GM19099 (cell line): Measurements from ENCODE around the gene C20orf141.

ENCODE experiments used
- POLR2A ChIP-seq: IDR thresholded peaks from 3 replicates; pipeline ENCODE4 v1.6.1; 2011; ENCODE audit warnings: low read depth; ENCODE audit not compliant: insufficient read length; ENCODE audit errors: extremely low read depth

The C20orf141 gene

GRCh38 chr20:2809690-2810089 is 5.1 kb upstream of the C20orf141 start:
- no peak for TF ChIP-seq POLR2A

DNA sequence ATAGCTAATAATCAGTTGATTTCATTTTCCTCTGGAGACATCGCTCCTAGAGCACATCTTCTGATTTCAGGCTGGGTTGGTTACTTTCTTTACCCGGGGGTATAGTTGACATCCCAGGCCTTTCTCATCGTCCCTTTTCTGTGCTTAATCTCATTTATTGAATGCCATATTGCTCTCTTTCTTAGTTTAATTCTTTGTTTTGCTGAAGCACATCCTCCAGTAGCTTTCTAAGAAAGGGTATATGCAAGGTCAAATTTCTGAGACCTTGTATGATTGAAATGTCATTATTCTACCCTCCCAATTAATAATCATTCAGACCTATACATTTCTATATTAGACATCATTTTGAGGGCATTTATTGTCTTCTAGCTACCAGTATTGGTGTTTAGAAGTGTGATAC is 2.6 kb upstream of the C20orf141 start:
- no peak for TF ChIP-seq POLR2A

DNA sequence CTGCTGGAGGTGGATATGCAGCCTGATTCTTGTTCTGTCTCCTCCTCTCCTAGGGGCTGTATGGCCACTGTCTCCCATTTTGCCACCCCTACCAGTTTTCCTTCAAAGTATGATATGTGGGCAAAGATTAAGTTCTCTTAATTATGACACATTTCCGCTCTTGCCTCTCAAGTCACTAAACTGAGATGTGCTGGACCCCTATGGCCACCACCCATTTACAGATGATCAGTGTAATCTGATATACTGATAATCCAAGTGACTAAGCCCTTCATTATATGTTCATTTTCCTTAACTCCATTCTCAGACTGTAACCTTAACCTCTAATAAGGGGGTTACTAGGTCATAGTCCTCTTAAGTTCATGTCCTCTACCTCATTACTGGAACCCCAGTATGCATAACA is 711 bp upstream of the C20orf141 start:
- TF ChIP-seq POLR2A = no peak

GRCh38 chr20:2815242-2815900 is 584 bp downstream of the C20orf141 start:
- TF ChIP-seq POLR2A = no peak

DNA sequence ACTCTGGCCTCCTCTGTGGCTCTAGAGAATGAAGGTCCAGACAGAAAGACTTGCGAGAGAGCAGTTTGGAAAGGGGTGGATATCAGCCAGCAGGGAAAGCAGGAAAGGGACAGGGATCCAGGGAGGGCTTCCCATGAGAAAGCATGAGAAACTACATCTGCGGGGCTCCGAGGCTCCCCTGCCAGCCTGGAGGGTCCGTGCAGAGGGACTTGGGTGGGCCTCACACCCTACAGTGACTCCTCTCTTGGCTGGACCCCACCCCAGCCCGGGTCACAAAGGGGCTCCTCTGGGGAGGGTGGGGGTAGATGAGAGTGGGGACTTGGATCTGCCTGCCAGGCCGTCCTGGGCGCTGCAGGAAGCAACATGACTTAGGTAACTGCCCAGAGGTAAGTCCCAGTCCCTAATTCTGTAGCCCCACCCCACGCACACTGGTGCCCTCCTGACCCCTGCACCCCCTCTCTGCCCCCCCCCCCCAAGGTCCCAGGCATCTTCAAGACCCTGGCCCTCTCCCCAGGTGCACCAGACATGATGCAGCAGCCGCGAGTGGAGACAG is 1.3 kb downstream of the C20orf141 start, which contains the start of gene TMEM239:
Gene TMEM239, plus strand, starts transcription at position 335 of the 553 bp plus-strand sequence. Its CDS starts 191 bp downstream, at position 526.
- no peak for TF ChIP-seq POLR2A

DNA sequence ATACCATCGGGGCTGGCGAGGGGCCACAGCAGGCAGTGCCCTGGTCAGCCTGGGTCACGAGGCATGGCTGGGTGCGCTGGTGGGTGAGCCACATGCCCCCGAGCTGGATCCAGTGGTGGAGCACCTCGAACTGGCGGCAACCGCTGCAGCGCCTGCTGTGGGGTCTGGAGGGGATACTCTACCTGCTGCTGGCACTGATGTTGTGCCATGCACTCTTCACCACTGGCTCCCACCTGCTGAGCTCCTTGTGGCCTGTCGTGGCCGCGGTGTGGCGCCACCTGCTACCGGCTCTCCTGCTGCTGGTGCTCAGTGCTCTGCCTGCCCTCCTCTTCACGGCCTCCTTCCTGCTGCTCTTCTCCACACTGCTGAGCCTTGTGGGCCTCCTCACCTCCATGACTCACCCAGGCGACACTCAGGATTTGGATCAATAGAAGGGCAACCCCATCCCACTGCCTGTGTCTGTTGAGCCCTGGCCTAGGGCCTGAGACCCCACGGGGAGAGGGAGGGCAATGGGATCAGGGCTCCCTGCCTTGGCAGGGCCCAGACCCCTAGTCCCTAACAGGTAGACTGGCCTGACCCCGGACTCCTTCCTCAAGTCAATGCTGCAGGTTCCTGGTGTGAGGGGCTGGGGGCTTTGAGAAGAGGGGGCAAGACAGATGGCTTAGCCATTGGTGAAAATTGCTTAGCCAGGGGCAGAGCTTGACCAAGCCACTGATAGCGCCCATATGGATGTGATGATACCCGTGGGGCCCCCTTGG is 2.0 kb downstream of the C20orf141 start:
- no peak for TF ChIP-seq POLR2A

- no peak for TF ChIP-seq POLR2A
Observed at GRCh38 chr20:2817341-2817726, 2.5 kb downstream of the C20orf141 start.

- TF ChIP-seq POLR2A = no peak
Observed at GRCh38 chr20:2817891-2818595, 3.3 kb downstream of the C20orf141 start.

GRCh38 chr20:2820084-2820895 is 5.5 kb downstream of the C20orf141 start:
- no peak for TF ChIP-seq POLR2A

DNA sequence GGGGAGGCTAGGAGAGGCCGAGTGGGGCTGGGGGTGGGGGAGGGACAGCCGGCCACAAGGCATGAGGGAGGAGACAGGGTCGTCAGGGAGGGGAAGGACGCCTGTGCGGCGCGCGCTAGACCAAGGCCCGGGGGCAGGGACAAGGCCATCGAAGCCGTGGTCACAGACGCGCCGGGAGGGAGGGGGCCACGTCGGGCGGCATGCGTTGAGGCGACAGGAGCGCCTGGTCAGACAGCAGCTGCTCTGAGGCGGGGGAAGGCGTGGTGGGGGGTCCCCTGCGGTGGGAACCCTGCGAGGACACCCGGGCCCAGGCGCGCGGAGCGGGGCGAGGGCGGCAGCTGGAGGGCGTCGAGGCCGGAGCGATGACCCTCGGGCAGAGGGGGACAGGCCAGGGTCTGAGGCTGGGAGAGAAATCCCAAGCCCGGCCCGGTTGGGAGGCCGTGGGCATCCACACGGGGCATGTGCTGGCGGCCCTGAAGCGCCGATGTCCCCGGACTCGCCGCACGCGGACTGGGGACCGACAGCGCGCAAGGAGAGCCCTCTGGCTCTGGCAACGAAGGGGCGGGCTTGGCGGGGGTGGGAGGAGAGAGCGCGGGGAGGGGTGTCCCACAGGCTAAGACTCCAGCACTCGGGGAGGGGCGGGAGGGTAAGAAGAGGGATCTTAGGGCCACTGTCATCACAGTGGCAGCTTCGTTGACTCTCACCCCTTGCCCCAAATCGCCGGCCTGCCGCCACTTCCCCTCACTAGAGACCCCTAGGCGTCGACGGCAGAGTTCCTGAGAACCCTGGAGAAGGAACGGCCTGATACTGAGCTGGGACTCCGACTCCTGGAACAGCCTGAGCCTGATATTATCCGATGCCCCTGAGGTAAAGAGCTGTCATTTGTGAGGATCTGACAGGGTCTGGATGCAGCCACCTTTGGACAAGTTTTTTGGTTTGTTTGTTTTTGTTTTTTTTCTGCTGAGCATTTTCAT is 6.4 kb downstream of the C20orf141 start:
- no peak for TF ChIP-seq POLR2A

DNA sequence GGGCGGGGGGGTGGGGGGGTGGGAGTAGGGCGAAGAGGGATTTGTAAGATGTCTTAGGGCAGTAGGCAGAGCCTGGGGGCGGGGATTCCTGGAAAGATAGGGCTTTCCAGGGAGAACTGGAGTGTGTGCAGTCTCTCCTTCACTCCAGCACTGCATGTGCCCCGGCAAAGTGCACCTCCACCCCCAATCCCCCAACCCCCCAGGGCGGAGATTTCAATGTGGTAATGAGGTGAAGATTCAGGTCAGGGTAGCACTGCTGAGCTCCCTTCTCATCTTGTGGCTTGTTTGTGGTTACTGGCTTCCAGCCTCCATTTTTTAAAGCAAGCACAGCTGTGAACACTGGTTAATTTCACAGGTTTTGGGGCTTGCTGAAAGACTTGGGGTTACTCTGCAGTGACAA is 7.3 kb downstream of the C20orf141 start:
- no peak for TF ChIP-seq POLR2A

- TF ChIP-seq POLR2A = no peak
Observed at GRCh38 chr20:2825761-2826160, 11.0 kb downstream of the C20orf141 start.

DNA sequence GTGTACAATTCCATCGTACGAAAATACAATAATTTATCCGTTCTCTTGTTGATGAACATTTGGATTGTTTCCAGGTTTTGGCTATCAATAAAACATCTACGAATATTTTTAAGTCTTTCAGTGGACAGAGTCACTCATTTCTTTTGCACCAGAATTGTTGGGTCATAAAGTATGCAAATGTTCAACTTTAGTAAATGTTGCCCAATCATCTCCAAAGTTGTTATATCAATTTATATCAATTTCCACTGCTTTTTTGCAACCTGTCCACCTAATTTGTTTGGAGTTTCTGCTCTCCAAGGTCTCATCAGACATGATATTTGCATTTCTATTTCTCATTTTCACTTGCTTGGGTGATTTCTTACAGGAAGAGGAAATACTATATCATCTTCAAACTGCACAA is 11.9 kb downstream of the C20orf141 start:
- TF ChIP-seq POLR2A = no peak
